GM18511 (cell line): Measurements from ENCODE around the gene PHKG1.
A peak's percentile ranks its signal among the peaks of the same experiment; 100 is the strongest.
"Not testable (repeated sequence)": the region's sequence is repeated elsewhere in the genome, so short reads cannot be mapped to it uniquely, and the experiment has no call there.

Source experiments
- ATAC-seq: cut with Tn5 transposase; IDR thresholded peaks from one replicate; pipeline ENCODE4 v1.9.1; 2021; ENCODE audit warnings: mild to moderate bottlenecking, moderate library complexity; ENCODE audit not compliant: unreplicated experiment

The PHKG1 gene

DNA sequence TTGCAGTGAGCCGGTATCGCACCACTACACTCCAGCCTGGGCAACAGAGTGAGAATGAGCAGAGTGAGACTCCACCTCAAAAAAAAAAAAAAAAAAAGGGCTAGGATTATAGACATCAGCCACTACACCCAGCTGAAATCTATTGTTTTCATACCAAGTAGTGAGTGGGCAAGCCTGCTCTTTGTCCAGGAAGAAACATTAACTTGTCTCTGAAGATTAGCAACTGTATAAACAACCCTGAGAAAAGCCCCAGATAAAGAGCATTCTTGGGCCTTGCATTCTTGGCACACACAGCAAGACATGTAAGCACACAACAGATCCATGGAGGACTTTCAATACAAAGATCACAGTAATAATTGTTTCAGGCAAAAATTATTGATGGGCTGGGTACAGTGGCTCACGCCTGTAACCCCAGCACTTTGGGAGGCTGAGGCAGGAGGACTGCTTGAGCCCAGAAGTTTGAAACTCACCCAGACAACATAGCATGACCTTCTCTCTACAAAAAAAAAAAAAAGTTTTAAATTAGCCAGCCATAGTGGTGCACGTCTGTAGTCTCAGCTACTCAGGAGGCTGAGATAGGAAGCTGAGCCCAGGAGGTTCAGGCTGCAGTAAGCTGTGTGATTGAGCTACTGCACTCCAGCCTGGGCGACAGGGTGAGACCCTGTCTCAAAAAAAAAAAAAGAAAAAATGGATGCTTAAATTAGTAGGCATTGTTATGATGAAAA lies 45.9 kb downstream of the PHKG1 start:
- ATAC-seq, result no peak

DNA sequence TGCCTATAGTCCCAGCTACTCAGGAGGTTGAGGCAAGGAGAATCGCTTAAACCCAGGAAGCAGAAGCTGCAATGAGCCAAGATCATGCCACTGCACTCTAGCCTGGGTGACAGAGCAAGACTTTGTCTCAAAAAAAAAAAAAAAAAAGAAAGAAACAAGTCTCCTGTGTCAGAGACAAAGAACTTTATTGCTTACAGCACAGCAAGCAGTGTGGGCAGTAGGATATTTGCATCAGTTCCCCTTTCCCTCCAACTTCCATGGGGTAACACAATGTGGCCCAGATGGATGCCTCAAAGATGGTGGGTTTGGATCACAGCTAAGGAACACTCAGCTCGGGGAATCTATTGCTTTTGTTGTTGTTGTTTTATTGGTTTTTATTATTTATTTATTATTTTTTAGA lies 47.0 kb downstream of the PHKG1 start:
- ATAC-seq, result not testable (repeated sequence)

DNA sequence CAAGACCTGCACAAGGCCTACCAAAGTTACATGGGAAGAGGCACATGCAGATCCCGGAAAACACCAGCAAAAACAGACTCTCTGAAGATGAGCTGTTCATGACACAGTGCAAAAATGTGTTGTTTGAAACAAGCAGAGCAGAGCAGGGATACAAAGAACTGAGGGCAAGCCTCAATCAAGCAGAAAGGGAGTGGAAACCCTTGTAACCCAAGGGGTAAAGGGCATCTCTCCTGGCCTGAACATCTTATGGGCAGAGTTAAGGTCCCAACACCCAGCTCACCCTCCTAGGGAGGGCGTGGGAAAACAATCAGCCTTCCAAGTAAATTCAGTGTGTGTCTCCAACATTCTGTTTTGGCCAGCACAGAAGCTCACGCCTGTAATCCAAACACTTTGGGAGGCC lies 52.0 kb downstream of the PHKG1 start:
- ATAC-seq, result no peak

DNA sequence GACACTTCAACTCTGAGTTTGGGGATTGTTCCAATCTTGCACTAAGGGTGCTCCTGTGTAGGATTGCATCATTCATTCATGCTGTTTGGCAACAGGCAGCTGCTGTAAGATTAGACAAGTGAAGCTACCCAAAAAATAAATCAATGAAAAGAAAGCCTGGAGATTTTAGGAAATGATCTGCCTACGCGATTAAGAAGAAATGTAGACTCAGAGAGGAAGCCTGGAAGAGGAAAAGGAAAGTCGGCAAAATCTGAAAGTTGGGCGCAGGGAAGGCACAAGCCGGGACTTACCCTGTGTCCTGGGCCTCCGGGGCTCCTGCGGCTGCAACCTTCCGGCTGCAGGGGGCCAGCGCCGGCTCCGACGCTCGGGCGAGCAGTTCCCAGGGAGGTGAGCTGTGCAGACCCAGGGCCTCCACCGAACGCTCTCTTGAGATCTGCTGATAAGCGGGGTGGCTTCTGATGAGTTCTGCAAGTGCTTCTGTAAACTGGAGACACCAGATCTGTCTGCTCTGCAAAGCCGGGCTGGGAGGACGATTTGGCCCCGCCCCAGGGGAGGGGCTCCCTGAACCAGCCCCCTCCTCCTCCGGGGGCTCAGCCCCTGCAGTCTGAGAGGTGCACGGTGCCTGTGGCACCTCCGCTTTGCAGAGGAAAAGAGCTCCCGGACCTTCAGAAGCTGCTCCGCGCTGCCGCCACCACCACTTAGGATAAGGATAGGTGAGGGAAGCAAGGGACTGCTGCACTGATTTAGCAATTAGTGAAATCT lies 58.9 kb downstream of the PHKG1 start:
- peak; percentile 98 for ATAC-seq

DNA sequence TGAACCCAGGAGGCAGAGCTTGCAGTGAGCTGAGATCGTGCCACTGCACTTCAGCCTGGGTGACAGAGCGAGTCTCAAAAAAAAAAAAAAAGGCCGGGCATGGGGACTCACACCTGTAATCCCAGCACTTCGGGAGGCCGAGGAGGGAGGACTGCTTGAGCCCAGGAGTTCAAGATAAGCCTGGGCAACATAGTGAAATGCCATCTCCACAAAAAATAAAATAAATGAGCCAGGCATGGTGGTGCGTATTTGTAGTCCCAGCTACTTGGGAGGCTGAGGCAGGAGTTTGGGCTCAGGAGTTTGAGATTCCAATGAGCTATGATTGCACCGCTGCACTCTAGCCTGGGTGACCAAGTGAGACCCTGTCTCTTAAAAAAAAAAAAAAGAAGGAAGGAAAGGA lies 60.2 kb downstream of the PHKG1 start:
- not testable (repeated sequence) for ATAC-seq

DNA sequence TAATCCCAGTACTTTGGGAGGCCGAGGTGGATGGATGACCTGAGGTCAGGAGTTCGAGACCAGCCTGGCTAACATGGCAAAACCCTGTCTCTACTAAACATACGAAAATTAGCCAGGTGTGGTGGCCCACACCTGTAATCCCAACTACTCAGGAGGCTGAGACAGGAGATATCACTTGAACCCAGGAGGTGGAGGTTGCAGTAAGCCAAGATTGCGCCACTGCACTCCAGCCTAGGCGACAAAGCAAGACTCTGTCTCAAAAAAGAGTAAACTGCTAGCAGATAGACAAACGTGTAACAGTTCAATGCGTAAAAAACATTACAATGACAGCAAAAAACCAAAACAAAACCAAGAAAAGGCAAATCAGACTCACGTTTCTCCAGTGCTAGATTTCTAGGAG lies 61.2 kb downstream of the PHKG1 start:
- ATAC-seq, result not testable (repeated sequence)

DNA sequence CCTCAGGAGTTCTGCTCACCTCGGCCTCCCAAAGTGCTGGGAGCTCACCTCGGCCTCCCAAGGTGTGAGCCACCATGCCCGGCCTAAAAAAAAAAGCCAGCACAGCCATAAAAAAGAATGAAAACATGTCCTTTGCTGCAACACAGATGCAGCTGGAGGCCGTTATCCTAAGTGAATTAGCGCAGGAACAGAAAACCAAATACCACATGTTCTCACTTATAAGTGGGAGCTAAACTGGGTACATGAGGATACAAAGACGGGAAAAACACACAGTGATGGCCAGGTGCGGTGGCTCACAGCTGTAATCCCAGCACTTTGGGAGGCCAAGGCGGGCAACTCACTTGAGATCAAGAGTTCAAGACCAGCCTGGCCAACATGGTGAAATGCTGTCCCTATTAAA lies 62.4 kb downstream of the PHKG1 start:
- no peak for ATAC-seq
